NCI-H2196 treated with DMSO at 0.1 percent for 48 hours (cell line): ENCODE results near the gene TCL1A.
"Not testable (repeated sequence)": the region's sequence is repeated elsewhere in the genome, so short reads cannot be mapped to it uniquely, and the experiment has no call there.

Experiments used
- DNase-seq: peaks from one replicate; lab custom pipeline; 2025; ENCODE audit not compliant: unreplicated experiment; lab: John Stamatoyannopoulos, UW

TCL1A gene, protein sequence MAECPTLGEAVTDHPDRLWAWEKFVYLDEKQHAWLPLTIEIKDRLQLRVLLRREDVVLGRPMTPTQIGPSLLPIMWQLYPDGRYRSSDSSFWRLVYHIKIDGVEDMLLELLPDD

DNA sequence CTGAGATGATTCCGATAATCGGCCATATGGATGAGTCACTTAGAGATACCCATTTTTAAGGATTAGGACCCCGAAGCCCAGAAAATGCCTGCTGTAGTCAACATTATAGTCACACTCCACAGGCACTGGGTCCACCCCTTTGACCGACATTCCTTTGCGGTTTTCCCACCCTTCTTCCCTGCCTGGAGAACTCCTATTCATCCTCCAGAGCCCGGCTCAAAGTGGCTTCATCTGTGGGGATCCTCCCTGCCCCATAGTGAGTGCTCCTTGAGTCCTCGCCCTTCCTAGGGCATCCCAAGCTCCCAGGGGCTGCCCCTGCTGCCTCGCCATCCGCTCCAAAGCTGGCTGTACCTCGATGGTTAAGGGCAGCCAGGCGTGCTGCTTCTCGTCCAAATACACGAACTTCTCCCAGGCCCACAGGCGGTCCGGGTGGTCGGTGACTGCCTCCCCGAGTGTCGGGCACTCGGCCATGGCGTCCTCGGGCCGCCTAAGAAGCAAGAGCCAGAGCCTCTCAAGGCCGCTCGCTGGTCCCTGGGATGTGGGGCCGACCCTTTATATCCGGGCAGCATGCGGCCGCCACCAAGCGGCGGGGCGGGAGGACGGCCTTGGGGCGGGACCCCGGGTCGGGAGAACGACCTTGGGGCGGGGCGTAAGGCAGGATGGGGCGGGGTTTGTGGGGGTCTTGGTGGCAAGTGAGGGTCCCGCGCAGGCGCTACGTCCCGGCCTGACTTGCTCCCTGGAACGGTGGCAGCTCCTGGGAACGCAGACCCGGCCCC lies at the start of gene TCL1A:
TSS of gene TCL1A (minus strand) at position 530 of the 776 bp plus-strand sequence. CDS start at position 471, 59 bp downstream.
- DNase-seq = no peak

DNA sequence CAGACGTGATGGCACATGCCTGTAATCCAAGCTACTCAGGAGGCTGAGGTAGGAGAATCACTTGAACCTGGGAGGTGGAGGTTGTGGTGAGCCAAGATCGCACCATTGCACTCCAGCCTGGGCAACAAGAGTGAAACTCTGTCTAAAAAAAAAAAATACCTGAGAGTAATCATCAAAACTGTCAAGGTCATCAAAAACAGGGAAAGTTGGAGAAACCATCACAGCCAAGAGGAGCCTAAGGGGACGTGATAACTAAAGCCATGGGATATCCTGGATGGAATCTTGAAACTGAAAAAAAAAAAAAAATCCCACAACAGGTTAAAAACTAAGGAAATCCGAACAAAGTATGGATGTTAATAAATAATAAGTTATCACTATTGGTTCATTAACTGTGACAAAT lies 49.1 kb upstream of the TCL1A start:
- not testable (repeated sequence) for DNase-seq

DNA sequence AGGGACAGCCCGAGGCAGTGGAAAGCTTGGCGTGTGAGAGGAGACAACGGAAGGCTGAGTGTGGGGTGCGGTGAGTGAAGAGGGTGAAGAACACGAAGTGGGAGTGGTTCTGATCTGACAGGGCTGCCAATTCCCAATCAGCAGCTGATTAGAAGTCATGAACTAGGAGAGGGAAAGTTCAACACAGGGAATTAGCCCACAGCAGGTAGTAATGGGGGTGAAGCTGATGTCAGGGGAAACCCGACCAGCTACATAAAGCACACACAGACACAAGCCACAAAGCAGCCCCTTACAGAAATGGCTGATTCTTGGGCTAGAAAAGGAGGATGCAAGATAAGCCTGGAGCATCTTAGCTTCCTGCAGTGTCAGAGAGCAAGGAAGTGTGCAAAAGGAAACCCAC lies 47.5 kb upstream of the TCL1A start:
- no peak for DNase-seq

DNA sequence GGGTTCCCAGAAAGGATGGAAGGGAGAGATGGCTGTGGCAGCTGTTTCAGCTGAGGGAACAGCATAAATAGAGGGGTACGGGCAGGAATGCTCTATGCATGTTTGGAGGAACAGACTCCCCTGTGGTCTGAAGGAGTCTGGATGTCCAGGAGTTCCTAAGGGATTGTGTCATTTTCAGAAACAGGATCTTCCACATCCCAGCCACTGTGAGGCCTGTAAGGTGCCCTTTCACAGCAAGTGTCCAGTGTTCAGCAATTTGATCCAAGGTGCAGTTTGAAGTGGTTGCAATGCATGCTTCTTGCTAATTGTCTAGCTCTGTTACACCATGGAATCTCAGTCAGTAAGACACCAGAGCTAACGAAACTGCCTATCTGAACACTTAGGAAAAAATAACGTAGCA lies 46.7 kb upstream of the TCL1A start:
- no peak for DNase-seq

DNA sequence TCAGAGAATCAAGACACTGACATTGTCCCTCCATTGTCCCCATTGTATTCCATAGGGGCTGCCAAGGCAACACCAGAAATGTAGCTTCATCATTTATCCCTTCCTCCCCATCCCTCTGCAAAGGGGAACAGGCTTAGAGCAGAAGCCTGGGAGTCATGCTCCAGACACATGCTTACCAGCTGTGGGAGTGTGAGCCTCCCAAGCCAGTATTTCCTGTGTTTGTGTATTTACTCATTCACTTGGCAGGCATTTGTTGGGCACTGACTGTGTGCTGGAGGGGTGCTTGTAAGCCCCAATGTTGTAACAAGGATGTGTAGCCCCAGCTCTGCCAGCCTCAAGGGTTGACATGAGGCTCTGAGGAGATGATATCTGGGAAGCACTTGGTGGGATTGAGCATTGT lies 46.0 kb upstream of the TCL1A start:
- no peak for DNase-seq

DNA sequence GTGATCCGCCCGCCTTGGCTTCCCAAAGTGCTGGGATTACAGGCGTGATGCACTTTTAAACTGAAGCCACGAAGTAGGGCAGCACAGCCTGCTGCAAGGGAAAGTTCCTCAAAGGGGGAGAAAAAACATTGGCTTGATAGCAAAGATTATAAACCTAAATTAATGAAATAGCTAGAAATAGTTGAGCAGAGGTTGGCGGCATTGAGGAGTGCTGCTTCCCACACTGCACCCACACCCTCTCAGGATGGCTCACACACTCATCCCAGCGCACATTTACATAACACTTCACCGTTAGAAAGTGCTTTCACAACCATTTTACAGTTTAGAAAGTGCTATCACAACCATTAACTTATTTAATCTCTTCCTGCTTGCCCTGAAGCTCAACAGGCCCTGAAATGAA lies 44.4 kb upstream of the TCL1A start:
- DNase-seq = no peak

DNA sequence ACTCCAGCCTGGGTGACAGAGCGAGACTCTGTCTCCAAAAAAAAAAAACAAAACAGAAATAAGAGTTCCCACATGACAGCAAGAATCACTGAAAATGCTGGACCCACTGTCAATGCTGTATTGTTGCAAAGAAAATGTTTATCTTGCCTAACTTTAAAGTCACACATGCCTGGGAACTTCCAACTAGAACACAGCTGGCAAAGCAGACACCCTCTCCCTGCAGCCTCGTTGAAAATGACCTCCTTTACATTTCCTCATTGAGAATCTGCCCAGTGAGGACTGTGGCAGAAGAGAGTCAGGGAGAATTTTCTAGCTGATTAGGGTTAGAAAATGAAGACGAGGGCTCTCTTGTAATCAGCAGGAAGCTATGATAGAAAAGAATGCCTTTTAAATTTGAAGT lies 42.8 kb upstream of the TCL1A start:
- no peak for DNase-seq

DNA sequence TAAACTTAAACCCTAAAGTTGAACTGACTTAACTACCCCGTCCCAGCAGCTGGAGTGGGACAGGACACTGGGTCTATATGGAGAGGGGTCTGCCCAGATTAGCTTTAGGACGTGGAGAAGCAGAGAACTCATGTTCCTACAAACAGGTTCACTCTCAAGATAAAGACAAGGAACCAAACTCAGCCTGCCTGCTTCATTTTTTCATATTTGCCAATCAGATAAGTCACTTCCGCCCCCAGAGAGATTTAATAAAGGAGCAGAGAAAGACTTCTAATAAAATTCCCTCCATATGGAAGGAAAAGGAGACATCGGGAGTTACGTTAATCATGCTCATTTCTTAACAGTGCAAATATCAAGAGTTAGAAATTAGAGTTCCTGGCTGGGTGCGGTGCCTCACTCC lies 42.2 kb upstream of the TCL1A start:
- DNase-seq = no peak

DNA sequence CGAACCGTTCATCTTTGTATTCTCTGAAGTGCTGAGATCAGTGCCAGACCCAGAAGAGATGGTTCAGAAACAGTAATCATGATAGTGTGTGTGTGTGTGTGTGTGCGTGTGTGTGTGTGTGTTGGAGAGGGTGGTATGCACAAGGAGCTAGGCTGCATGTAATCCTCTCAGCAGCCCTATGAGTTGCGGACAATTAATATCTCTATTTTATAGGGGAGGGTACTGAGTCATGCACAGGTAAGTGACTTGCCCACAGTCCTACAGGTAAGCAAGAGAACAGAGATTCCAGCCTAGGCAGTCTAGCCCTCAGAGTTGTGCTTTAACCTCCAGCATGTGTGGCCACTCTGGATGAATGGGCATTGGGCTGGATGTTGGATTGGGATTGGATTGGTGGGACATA lies 27.9 kb upstream of the TCL1A start:
- DNase-seq = no peak

DNA sequence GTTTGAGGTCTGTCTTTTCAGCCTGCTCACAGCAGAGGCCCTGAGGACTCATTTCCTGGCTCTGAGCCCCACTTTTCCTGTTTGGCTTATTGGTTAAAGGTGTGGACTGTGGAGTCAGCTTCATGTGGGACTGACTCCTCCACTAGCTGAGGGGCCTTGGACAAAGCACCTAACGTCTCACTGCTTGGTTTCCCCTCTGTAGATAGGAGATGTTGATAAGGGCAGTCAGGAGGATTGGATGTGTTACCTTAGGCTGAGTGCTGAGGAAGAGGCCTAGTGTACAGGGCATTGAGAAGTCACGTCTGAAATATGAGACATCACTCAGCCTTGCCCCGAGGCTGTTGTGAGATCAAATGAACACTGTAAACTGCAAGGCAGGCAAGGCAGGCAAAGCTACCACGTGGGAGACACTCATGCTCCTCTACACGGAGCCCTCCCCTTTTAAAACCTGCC lies 27.1 kb upstream of the TCL1A start:
- DNase-seq = peak; percentile 56

DNA sequence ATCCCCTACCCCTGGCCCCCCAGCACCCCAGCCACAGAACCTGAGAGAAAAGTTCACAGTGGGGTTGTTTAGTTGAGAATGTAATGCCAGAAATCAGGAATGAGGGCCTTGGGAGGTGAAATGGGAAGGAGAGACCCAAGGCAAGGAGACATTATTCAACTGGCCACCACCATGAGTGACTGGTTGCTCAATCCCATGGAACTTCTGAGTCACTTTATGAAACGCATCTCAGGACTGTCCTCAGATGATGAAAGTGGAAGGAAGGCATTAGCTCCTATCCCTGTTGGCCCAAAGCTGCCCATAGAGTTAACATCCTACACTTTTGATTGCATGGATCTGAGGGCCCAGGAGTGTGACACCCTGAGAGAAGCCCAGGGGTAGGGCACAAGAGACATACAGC lies 25.4 kb upstream of the TCL1A start:
- DNase-seq = no peak

DNA sequence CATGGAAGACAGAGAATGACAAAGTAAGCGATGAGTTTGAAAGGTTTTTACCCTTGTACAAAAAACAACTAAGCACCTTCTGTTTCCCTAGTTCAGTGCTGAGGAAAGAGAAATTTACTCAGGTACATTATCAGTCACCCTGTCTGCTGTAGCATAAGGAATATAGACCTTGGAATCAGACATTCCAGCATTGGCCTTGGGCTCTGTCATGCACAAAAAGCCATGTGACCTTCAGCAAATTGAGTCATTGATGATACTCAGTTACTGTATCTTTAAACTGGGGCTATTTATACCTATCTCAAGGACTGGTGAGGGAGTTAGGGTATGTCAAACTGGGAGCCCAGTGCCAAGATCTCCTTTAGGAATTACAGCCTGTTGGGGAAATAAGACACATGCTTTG lies 19.3 kb upstream of the TCL1A start:
- DNase-seq = no peak

DNA sequence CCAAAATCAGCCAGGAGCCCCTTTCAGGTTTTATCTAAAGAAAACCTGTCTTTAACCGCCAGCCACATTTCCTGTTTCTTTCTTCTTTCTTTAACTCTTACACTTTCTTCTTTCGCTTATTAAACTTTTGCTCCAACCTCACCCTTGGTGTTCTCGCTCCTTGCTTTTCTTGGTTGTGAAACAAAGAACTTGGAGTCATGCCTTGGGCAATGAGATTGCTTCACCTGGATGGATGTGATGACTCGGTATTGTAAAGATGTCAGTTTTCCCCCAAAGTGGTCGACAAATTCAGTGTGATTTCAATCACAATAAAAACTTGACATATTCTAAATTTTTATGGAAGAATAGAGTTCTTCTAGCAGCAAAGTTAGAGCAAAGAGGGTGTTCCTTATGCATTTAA lies 16.2 kb upstream of the TCL1A start:
- no peak for DNase-seq

DNA sequence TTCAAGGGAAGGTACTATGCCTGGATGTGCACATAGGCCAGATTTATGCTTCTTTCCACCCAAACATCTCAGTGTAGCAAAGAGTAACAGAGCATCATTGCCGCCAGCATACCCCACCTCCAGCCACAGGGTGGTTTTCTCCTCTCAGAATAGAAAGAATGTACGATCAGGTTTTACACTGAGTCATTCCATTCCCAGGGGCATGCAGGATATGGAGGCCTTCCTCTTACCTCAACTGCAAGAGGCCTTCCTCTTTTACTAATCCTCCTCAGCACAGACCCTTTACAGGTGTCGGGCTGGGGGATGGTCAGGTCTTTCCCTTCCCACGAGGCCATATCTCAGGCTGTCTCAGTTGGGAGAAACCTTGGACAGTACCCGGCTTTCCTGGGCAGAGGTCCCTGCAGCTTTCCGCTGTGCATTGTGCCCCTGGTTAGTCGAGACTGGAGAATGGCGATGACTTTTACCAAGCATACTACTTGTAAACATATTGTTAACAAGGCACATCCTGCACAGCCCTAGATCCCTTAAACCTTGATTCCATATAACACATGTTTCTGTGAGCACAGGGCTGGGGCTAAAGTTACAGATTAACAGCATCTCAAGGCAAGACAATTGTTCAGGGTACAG lies 15.6 kb upstream of the TCL1A start:
- DNase-seq = not testable (repeated sequence)

DNA sequence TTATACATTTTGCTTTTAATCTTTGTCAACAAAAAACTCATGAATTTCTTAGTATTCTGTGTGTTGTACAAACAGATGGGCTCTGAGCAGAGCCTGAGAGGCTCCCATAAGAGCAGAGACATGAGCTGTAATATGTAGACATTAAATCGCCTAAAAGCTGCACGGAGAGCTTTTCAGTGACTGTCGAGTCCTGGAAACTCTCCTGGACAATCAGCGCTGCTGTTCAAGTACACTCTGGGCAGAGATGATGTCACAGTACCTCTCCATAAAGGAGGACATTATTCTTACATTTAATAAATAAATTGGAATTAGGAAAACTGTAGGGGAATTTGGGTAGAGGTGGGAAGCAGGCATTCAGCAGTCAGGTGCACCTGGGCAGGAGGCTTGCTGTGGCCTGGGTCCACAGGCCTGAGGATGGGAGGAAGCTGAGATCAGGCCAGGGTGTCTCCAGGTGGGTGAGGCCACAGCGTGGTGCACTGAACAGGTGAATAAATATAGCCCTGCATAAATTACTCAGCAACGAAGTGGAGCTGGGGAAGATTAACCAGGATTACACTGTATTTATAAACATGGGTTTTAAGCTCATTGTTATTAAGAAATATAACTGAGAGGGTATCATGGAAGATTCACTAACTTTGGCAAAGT lies 13.3 kb upstream of the TCL1A start:
- no peak for DNase-seq

DNA sequence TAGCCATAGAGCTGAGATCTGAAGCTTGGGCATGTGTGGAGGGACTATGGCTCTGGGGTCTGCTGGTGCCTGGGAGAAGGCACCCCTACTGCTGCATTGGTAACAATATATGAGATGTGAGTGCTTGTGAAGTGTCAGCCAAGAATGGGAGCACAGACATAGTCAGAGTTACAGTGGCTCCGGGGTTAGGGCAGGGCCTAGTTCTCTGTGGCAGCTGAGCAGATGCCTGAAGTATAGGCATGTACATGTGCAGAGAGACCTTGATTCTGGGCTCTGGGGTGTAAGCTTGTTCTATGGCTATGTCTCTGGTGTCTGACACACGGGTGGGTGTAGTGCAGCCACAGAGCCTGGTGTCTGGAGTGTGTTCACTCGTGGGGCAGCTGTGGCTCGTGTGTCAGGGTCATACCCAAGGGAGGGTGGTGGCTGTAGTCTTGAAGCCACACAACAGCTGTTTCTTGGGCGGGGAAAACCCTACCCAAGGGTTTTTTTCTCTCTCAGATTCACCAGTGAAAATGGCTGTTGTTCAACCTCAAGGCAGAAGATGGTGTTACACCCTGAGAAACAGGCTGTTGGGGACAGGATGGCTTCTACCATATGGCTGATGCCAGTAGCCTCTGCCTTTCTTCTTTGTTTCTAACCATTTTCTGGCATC lies 11.9 kb upstream of the TCL1A start:
- no peak for DNase-seq

DNA sequence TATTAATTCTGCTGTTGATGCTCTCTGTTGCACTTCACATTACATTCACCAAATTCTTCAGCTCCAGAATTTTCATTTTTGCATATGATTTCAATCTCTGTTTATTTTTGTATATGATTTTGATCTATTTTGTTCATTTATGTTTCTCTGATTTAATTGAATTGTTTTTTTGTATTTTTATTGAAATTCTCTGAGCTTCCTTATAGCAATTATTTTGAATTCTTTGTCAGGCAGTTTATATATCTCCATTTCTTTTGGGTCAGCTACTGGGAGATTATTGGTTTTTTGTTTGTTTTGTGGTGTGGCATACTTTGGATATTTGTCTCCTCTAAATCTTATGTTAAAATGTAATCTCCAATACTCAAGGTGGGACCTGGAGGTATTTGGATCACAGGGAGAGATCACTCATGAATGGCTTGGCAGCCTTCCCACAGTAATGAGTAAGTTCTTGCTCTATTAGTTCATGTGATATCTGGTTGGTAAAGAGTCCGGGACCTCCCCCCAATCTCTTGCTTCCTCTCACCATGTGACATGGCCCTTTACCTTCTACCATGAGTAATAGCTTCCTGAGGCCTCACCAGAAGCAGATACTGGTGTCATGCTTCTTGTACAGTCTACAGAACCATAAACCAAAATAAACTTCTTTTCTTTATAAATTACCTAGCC lies 8.7 kb upstream of the TCL1A start:
- no peak for DNase-seq

DNA sequence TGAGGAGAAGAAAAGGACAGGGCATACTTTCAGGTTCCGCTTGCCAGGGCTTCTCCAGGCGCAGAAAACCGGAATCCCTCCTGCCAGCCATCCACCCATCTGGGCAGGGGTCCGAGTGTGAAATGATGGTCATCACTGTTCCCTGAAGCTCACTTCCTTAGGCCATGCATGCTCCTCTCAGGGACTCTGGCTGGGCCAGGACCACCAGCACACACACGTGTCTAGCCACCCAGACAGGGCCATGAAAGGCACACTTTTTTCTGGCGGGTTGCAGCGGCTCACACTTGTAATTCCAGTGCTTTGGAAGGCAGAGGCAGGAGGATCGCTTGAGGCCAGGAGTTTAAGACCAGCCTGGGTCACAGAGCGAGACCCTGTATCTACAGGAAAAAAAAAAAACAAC lies 1.5 kb downstream of the TCL1A start:
- DNase-seq = no peak

DNA sequence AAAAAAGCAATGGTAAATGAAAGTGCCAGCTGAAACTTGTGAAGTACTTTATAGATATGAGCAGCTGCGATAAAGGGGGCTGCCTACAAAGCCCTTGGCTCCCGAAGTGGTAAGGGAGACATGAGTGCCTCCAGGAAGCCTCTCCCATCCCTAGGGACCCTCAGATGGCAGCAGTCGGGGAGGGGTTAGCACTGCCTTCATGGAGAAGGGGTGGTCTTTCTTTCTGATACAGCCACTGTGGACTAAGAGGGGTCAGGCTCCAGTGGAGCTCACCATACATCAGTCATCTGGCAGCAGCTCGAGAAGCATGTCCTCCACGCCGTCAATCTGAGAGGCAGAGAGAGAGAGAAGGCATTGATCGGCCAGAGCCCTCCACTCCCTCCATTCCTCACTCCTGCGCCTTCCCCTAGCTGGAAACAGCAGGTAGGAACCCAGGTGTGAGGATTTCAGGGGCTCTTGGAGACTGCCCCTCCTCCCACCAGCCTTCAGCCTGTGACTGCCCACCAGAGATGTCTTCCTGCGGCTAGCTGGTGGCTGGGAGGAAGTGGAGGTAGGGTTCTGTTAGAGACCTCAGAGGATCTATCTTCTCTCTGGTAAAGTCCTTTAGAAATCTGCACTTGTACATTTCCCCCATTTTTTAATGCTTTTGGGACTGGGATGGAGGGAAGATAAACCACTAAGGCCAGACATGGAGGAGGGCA lies 2.3 kb downstream of the TCL1A start:
- no peak for DNase-seq

DNA sequence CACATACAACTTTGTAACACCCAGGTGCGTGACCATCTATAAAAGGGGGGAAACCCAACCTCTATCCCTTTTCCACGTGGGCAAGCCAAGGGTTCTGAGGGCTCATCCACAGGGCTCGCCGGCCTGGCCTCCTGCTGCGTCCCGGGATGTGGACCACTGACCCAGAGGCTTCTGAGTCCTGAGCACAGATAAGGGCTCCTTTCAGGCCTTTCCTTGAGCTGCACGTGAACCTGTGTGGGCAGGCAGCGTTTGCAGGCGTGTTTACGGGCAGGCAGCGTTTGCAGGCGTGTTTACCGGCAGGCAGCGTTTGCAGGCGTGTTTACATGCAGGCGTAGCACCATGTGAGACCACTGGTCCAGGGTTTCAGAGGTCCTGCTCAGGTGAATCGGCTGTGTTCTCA lies 3.8 kb downstream of the TCL1A start:
- no peak for DNase-seq
